NCI-H82 treated with DMSO at 0.1 percent for 48 hours (cell line): ENCODE measurements around the gene YIPF2.
"Not testable (repeated sequence)": the region's sequence is repeated elsewhere in the genome, so short reads cannot be mapped to it uniquely, and the experiment has no call there.

Experiments
- DNase-seq: peaks from one replicate; lab custom pipeline; 2025; ENCODE audit not compliant: unreplicated experiment; lab: John Stamatoyannopoulos, UW

Gene YIPF2

DNA sequence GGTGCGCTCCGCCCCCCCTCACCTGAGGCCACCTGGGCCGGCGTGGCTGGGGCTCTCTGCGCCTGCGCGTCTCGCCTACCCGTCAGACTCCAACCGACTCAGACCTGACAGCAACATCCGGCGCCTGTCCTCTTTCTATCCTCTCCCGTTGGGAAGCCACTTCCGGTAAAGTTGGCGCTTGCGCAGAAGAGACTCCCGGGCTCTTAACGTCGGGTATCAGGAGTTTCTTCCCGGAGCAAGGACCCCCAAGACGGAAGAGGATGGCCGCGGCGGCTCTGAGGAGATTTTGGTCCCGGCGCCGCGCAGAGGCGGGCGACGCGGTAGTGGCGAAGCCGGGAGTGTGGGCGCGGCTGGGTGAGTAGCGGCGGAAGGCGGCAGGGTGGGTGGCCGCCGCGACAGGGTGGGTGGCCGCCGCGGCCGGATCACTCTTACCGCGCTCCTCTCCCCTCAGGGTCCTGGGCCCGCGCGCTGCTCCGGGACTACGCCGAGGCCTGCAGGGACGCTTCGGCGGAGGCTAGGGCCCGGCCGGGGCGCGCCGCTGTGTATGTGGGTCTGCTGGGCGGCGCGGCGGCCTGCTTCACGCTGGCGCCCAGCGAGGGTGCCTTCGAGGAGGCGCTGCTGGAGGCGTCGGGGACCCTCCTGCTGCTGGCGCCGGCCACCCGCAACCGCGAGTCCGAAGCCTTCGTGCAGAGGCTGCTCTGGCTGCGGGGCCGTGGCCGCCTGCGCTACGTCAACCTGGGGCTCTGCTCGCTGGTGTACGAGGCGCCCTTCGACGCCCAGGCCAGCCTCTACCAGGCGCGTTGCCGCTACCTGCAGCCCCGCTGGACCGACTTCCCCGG, at the start of gene YIPF2, which contains the start of gene TIMM29:
Gene YIPF2 (minus strand): TSS at position 77 of the 839 bp plus-strand sequence. CDS start 229 bp downstream, outside the sequence.
Gene TIMM29 (plus strand): TSS at position 249 of the 839 bp plus-strand sequence. CDS start 12 bp downstream, at position 261.
- peak; percentile 92 for DNase-seq

DNA sequence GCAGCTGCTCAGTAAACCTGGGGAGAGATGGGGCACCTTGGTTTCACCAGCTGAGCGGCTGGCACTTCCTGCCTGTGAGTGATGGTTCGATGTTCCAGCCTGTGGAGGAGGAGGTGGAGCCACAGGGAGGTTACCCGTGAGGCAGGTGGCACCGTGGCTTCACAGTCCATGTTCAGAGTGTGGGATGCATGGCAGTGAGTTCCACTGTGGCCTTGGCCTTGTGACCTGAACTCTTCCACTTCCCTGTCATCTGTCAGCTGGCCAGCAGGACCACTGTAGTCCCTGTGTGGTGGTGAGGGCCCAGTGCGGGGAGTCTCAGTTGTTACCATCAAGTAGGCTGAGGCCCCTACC, 49.3 kb upstream of the YIPF2 start:
- no peak for DNase-seq

- no peak for DNase-seq
These were observed 47.9 kb upstream of the YIPF2 start for GRCh38 chr19:10976131-10976892.

DNA sequence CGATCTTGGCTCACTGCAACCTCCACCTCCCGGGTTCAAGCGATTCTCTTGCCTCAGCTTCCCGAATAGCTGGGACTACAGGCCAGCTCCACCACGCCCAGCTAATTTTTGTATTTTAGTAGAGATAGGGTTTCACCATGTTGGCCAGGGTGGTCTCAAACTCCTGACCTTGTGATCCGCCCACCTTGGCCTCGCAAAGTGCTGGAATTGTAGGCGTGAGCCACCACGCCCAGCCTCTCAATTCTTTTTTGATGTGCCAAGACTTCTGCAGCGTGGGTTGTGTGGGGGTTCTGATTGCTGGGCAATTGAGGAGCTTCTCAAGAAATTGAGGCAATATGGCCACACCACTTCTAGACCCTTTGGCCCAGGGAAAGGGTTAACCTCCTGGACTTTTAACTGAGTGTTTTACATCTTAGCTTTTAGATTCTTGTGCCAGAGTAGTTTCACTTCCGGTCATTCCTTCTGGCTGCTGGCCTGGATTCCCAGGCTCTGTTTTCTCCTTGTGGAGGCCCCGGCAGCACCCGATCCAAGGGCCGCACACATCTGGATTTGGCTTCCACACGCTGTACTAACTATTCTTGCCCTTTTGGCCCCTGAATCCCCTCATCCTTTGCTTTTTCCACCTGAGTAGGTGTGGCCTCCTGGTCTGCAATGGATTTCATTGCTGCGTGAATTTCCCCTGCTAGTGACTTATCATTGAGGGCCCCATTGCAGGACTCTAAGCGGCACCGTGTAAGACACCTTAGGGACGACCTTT, 47.1 kb upstream of the YIPF2 start:
- no peak for DNase-seq

GRCh38 chr19:10971107-10971726, 42.8 kb upstream of the YIPF2 start:
- no peak for DNase-seq

GRCh38 chr19:10968527-10969135, 40.2 kb upstream of the YIPF2 start:
- no peak for DNase-seq

GRCh38 chr19:10966809-10967208, 38.4 kb upstream of the YIPF2 start:
- no peak for DNase-seq

- no peak for DNase-seq
These were observed 37.0 kb upstream of the YIPF2 start for GRCh38 chr19:10965398-10965797.

DNA sequence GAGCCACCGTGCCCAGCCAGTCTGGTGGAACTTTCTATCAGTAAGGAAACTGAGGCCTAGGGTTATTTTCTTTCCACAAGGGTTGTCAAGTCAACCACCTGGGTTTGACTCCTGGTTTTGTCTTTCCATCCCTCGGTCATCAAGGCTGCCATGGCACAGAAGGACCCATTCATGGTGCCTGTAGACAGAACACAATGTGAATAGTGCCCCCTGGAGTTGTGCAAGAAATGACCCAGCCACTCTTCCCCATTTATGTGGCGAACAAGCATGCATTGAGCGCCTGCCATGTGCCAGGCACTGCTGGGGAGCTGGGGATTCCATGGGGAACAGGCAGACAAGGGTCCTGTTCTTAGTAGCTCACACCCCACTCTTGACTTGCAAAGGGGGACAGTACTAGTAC, 36.5 kb upstream of the YIPF2 start:
- no peak for DNase-seq

DNA sequence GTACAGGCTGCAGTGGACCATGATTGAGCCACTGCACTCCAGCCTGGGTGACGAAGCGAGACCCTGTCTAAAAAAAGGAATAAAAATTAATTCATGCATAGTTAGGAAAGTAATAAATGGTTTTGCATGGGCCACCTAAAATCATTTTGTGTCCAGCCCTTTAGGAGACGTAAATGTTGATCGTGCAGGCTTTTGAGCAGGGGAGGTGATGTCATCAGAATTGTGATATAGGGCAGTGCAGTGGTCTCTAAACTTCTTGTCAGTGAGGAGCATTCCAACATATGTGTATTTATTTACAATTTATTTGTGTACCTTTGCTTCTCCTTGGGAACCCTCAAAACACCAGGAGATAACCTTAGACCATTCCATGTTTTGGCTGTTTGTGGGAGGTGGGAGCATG, 35.4 kb upstream of the YIPF2 start:
- DNase-seq = no peak

- DNase-seq = no peak
These were observed 34.4 kb upstream of the YIPF2 start for GRCh38 chr19:10962863-10963262.

- DNase-seq = no peak
These were observed 32.8 kb upstream of the YIPF2 start for GRCh38 chr19:10961073-10961860.

- DNase-seq = peak; percentile 42
These were observed 32.1 kb upstream of the YIPF2 start, which contains the start of gene SMARCA4 for GRCh38 chr19:10960314-10961072. Gene SMARCA4 (plus strand): TSS chr19:10961030. CDS start chr19:10984152, 23,122 bp downstream.

GRCh38 chr19:10959277-10959968, 31.0 kb upstream of the YIPF2 start:
- DNase-seq = not testable (repeated sequence)

- DNase-seq = no peak
These were observed 24.4 kb upstream of the YIPF2 start for GRCh38 chr19:10952809-10953208.

DNA sequence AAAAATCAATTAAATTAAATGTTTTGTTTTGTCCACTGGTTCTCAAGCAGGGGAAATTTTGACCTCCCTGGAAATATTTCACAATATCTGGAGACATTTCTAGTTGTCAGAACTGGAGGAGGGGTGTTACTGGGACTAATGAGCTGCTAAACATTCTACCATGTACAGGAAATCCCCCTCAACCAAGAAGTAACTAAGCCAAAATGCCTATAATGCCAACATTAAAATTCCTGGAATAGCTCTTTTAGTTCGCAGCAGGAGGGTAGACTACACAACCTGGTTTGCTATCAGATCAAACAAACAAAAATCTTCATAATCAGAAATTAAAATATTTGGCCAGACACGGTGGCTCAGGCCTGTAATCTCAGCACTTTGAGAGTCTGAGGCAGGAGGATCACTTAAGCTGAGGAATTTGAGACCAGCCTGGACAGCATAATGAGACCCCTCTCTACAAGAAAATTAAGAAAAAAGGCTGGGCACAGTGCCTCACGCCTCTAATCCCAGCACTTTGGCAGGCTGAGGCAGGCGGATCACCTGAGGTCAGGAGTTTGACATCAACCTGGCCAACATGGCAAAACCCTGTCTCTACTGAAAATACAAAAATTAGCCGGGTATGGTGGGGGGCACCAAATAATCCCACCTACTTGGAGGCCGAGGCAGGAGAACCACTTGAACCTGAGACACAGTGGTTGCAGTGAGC, 18.7 kb upstream of the YIPF2 start:
- no peak for DNase-seq

- no peak for DNase-seq
These were observed 16.8 kb upstream of the YIPF2 start for GRCh38 chr19:10945264-10945663.

DNA sequence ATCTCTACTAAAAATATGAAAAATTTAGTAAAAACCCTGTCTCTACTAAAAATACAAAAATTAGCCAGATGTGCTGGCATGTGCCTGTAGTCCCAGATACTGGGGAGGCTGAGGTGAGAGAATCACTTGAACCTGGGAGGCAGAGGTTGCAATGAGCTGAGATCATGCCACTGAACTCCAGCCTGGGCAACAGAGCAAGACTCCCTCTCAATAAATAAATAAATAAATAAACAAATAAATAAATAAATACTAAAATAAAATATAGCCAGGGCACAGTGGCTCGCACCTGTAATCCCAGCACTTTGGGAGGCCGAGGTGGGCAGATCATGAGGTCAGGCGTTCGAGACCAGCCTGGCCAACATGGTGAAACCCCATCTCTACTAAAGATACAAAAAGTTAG, 15.0 kb upstream of the YIPF2 start:
- not testable (repeated sequence) for DNase-seq
